KMS-11 (cell line): Measurements from ENCODE around the gene GPX8.

ENCODE experiments used
- H2AFZ ChIP-seq: fragments of 200-600 bp; sonication (generic); 2 replicates; pipeline ENCODE4 v1.6.1; 2016; ENCODE audit warnings: antibody characterized with exemption, mixed run types, low read depth
- H3K27ac ChIP-seq: fragments of 200-600 bp; sonication (generic); 2 replicates; pipeline ENCODE4 v1.6.1; 2016; ENCODE audit warnings: mild to moderate bottlenecking, mixed run types
- H3K27me3 ChIP-seq: fragments of 200-600 bp; sonication (generic); 2 replicates; pipeline ENCODE4 v1.6.1; 2017; ENCODE audit warnings: mild to moderate bottlenecking, low read depth, mixed run types, moderate library complexity; ENCODE audit not compliant: insufficient read depth
- H3K36me3 ChIP-seq: fragments of 200-600 bp; sonication (generic); 2 replicates; pipeline ENCODE4 v1.6.1; 2017; ENCODE audit warnings: mild to moderate bottlenecking, mixed run types; ENCODE audit not compliant: insufficient read depth
- H3K4me1 ChIP-seq: fragments of 200-600 bp; sonication (generic); 2 replicates; pipeline ENCODE4 v1.6.1; 2016; ENCODE audit warnings: mild to moderate bottlenecking, low read depth, mixed run types; ENCODE audit not compliant: poor library complexity, severe bottlenecking
- H3K4me2 ChIP-seq: fragments of 200-600 bp; sonication (generic); 2 replicates; pipeline ENCODE4 v1.7.0; 2016; ENCODE audit warnings: mild to moderate bottlenecking, mixed run types
- H3K4me3 ChIP-seq: fragments of 200-600 bp; sonication (generic); IDR thresholded peaks from 2 replicates; pipeline ENCODE4 v1.6.1; 2017; ENCODE audit warnings: low read depth, low read length, mixed read lengths; ENCODE audit not compliant: insufficient read depth
- H3K79me2 ChIP-seq: fragments of 200-600 bp; sonication (generic); 2 replicates; pipeline ENCODE4 v1.6.1; 2016; ENCODE audit warnings: low read depth, mixed run types; ENCODE audit not compliant: insufficient read depth
- H3K9ac ChIP-seq: fragments of 200-600 bp; sonication (generic); 2 replicates; pipeline ENCODE4 v1.6.1; 2016; ENCODE audit warnings: mild to moderate bottlenecking, mixed run types
- H4K20me1 ChIP-seq: fragments of 200-600 bp; sonication (generic); 2 replicates; pipeline ENCODE4 v1.6.1; 2016; ENCODE audit warnings: mild to moderate bottlenecking, mixed run types; ENCODE audit not compliant: insufficient read depth
- CTCF ChIP-seq: fragments of 200-600 bp; sonication (generic); conservative IDR thresholded peaks from 2 replicates; pipeline ENCODE4 v1.6.1; 2017; ENCODE audit warnings: low read depth, mild to moderate bottlenecking, antibody characterized with exemption, low read length, moderate library complexity, mixed read lengths

Gene GPX8

GRCh38 chr5:55123365-55123764 is 36.6 kb upstream of the GPX8 start:
- no peaks in the 10 kb centered on the region for H3K4me1 ChIP-seq
- no peak overlapping the region for H3K4me2 ChIP-seq
- H3K27me3 ChIP-seq: no peaks in the 10 kb centered on the region
- H3K36me3 ChIP-seq: no peaks in the 10 kb centered on the region
- H4K20me1 ChIP-seq: no peaks in the 10 kb centered on the region
- H3K4me3 ChIP-seq: no peak overlapping the region
- no peak overlapping the region for H2AFZ ChIP-seq
- TF ChIP-seq CTCF: no peak
- H3K27ac ChIP-seq: no peak overlapping the region
- H3K9ac ChIP-seq: no peak overlapping the region
- H3K79me2 ChIP-seq: no peaks in the 10 kb centered on the region

GRCh38 chr5:55134053-55134722 is 25.8 kb upstream of the GPX8 start:
- H3K4me3 ChIP-seq: no peak overlapping the region
- H3K79me2 ChIP-seq: no peaks in the 10 kb centered on the region
- no peaks in the 10 kb centered on the region for H3K27me3 ChIP-seq
- H3K36me3 ChIP-seq: no peaks in the 10 kb centered on the region
- H2AFZ ChIP-seq: no peak overlapping the region
- no peak overlapping the region; the same call in 1 of the 2 replicates for H3K4me2 ChIP-seq
- H4K20me1 ChIP-seq: no peaks in the 10 kb centered on the region
- peaks cover 15% of the 10 kb centered on the region for H3K4me1 ChIP-seq
- no peak overlapping the region for H3K9ac ChIP-seq
- TF ChIP-seq CTCF: no peak
- H3K27ac ChIP-seq: no peak overlapping the region

GRCh38 chr5:55136521-55136920 is 23.4 kb upstream of the GPX8 start:
- Histone ChIP-seq H3K79me2 (no peaks in the 10 kb centered on the region), H3K4me1 (peaks cover 15% of the 10 kb centered on the region), H3K27ac (no peak overlapping the region), H3K4me3 (no peak overlapping the region), H4K20me1 (no peaks in the 10 kb centered on the region), H3K4me2 (no peak overlapping the region), H3K36me3 (no peaks in the 10 kb centered on the region), H3K9ac (no peak overlapping the region), H3K27me3 (no peaks in the 10 kb centered on the region), H2AFZ (no peak overlapping the region)
- no peak for TF ChIP-seq CTCF

- Histone ChIP-seq H3K36me3 (no peaks in the 10 kb centered on the region), H3K27ac (no peak overlapping the region), H3K4me2 (no peak overlapping the region), H2AFZ (no peak overlapping the region), H3K27me3 (no peaks in the 10 kb centered on the region), H3K4me3 (no peak overlapping the region), H4K20me1 (no peaks in the 10 kb centered on the region), H3K79me2 (no peaks in the 10 kb centered on the region), H3K9ac (no peak overlapping the region), H3K4me1 (no peaks in the 10 kb centered on the region)
- TF ChIP-seq CTCF: no peak
These were observed 18.9 kb upstream of the GPX8 start for GRCh38 chr5:55140908-55141665.
